Measurements from ENCODE around the gene TMCC2.

- TF ChIP-seq NANOG (IDR thresholded peaks at IDR 0.05; ENCODE audit: borderline replicate concordance) (no peak), CTCF (conservative IDR thresholded peaks at IDR 0.05; ENCODE audit: low read depth in 2 of 2) (no peak), EZH2phosphoT487 (IDR thresholded peaks at IDR 0.05; ENCODE audit: unreplicated experiment) (no peak), JUNB (IDR thresholded peaks at IDR 0.05; ENCODE audit: unreplicated experiment) (no peak), EZH2 (IDR thresholded peaks at IDR 0.05; ENCODE audit: low read depth, unreplicated experiment) (no peak), REST (IDR thresholded peaks at IDR 0.05; ENCODE audit: unreplicated experiment) (no peak), POLR2AphosphoS5 (IDR thresholded peaks at IDR 0.05; ENCODE audit: low read depth) (no peak)
Observed at GRCh38 chr1:205241366-205242030, 13.8 kb downstream of the TMCC2 start.

All from GM23338 (cell line).